Tibial artery (tissue), 4 donors: ENCODE measurements around the gene MFAP3.

Source experiments
- DNase-seq, 2 donors: peaks; one replicate each; pipeline ENCODE4 v3.0.0-alpha.2; 2019
- H3K27ac ChIP-seq, 2 donors: fragments of 200-600 bp; sonication (generic) in 1 of 2; 1 replicate in 1 of 2; 2 replicates in 1 of 2; pipeline ENCODE4 v1.5.1; 2018 to 2019; ENCODE audit warnings: mild to moderate bottlenecking in 1 of 2
- H3K27me3 ChIP-seq, 2 donors: fragments of 200-600 bp; sonication (generic) in 1 of 2; one replicate each; pipeline versions ENCODE4 v1.5.1 to v1.6.0; 2016 to 2019
- H3K36me3 ChIP-seq, 3 donors: fragments of 200-600 bp; sonication (generic) in 2 of 3; one replicate each; pipeline ENCODE4 v1.5.1; 2016 to 2019; ENCODE audit warnings: mild to moderate bottlenecking in 2 of 3
- H3K4me1 ChIP-seq, 4 donors: fragments of 200-600 bp; sonication (generic) in 2 of 4; 1 replicate in 3 of 4; 2 replicates in 1 of 4; pipeline ENCODE4 v1.5.1; 2016 to 2019
- H3K4me3 ChIP-seq, 2 donors: fragments of 200-600 bp; sonication (generic) in 1 of 2; 1 replicate in 1 of 2; 2 replicates in 1 of 2; pipeline ENCODE4 v1.5.1; 2018 to 2019; ENCODE audit warnings: mild to moderate bottlenecking in 2 of 2
- H3K9me3 ChIP-seq, 3 donors: fragments of 200-600 bp; sonication (generic) in 1 of 3; one replicate each; pipeline ENCODE4 v1.5.1; 2016 to 2019
- CTCF ChIP-seq, 2 experiments: fragments of 200-600 bp in 1 of 2; fragments of 450-650 bp in 1 of 2; IDR thresholded peaks; one replicate each; pipeline ENCODE4 v1.5.1; 2017 to 2019; ENCODE audit warnings: antibody characterized with exemption in 2 of 2, mild to moderate bottlenecking in 1 of 2, moderate library complexity in 1 of 2
- intact Hi-C: fragments of 100-400 bp; cut with DNase I; formaldehyde crosslinking; loops from one replicate; pipeline ENCODE4 v1.15.0; 2023; ENCODE audit warnings: low total_unique reads

The MFAP3 gene

GRCh38 chr5:154092356-154093141, 53.8 kb downstream of the MFAP3 start:
- Histone ChIP-seq H3K27ac (no peak overlapping the region), H3K36me3 (no peaks in the 10 kb centered on the region), H3K4me1 (peaks cover 0 to 14% (median 8%) of the 10 kb centered on the region in 4 donors), H3K27me3 (no peaks in the 10 kb centered on the region), H3K4me3 (no peak overlapping the region), H3K9me3 (no peaks in the 10 kb centered on the region)
- no peak for DNase-seq
- no peak for TF ChIP-seq CTCF (IDR thresholded peaks at IDR 0.05)
- intact Hi-C loops = no loop called here

GRCh38 chr5:154093142-154093532, 54.4 kb downstream of the MFAP3 start:
- intact Hi-C loops = no loop called here
- no peaks in the 10 kb centered on the region for H3K9me3 ChIP-seq

GRCh38 chr5:154095904-154096303, 57.1 kb downstream of the MFAP3 start:
- no peaks in the 10 kb centered on the region for H3K36me3 ChIP-seq
- H3K9me3 ChIP-seq = no peaks in the 10 kb centered on the region
- no peak for TF ChIP-seq CTCF (IDR thresholded peaks at IDR 0.05)
- H3K27ac ChIP-seq = no peak overlapping the region
- H3K4me3 ChIP-seq = no peak overlapping the region
- peaks cover 0 to 14% (median 8%) of the 10 kb centered on the region in 4 donors for H3K4me1 ChIP-seq
- intact Hi-C loops = no loop called here
- no peak for DNase-seq
- H3K27me3 ChIP-seq = no peaks in the 10 kb centered on the region

More at GRCh38 chr5:154093142-154093532, 54.4 kb downstream of the MFAP3 start:
- TF ChIP-seq CTCF (IDR thresholded peaks at IDR 0.05) = no peak
- H3K4me1 ChIP-seq = peaks cover 0 to 14% (median 8%) of the 10 kb centered on the region in 4 donors
- H3K27me3 ChIP-seq = no peaks in the 10 kb centered on the region
- H3K36me3 ChIP-seq = no peaks in the 10 kb centered on the region
- no peak overlapping the region for H3K27ac ChIP-seq
- DNase-seq = no peak
- H3K4me3 ChIP-seq = no peak overlapping the region

- H3K4me3 ChIP-seq = no peak overlapping the region
- no peaks in the 10 kb centered on the region for H3K36me3 ChIP-seq
- no peak overlapping the region for H3K27ac ChIP-seq
- no peaks in the 10 kb centered on the region for H3K9me3 ChIP-seq
- intact Hi-C loops = no loop called here
- no peak for TF ChIP-seq CTCF (IDR thresholded peaks at IDR 0.05)
- no peaks in the 10 kb centered on the region for H3K27me3 ChIP-seq
- DNase-seq = no peak
- H3K4me1 ChIP-seq = peaks cover 0 to 9% (median 3%) of the 10 kb centered on the region in 4 donors
These were observed 58.3 kb downstream of the MFAP3 start for GRCh38 chr5:154097031-154097430.

DNA sequence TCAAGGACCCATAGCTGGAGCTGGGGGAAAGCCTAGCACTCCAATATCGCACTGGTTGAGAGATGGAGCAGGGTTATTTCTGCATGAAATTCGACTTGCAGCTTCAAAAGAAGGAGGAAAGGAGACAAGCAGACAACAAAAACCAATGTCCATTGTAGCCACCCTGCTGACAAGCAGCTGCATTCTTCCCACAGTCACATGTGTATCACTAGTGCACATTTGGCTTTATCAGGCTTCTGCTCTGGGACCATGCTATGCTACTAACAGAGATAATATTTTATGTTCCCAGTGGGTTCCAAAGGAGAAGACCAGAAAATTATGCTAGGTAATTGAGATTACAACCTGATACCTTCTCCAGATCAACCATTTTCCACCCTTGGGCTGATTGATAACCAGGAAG, 59.7 kb downstream of the MFAP3 start:
- Histone ChIP-seq H3K4me3 (no peak overlapping the region), H3K9me3 (no peaks in the 10 kb centered on the region), H3K36me3 (no peaks in the 10 kb centered on the region), H3K27ac (no peak overlapping the region), H3K27me3 (no peaks in the 10 kb centered on the region), H3K4me1 (no peaks in the 10 kb centered on the region)
- TF ChIP-seq CTCF (IDR thresholded peaks at IDR 0.05) = no peak
- no peak for DNase-seq
- intact Hi-C loops = no loop called here
